ENCODE data around the gene GFER.
"Not testable (repeated sequence)": the region's sequence is repeated elsewhere in the genome, so short reads cannot be mapped to it uniquely, and the experiment has no call there.

GFER gene

DNA sequence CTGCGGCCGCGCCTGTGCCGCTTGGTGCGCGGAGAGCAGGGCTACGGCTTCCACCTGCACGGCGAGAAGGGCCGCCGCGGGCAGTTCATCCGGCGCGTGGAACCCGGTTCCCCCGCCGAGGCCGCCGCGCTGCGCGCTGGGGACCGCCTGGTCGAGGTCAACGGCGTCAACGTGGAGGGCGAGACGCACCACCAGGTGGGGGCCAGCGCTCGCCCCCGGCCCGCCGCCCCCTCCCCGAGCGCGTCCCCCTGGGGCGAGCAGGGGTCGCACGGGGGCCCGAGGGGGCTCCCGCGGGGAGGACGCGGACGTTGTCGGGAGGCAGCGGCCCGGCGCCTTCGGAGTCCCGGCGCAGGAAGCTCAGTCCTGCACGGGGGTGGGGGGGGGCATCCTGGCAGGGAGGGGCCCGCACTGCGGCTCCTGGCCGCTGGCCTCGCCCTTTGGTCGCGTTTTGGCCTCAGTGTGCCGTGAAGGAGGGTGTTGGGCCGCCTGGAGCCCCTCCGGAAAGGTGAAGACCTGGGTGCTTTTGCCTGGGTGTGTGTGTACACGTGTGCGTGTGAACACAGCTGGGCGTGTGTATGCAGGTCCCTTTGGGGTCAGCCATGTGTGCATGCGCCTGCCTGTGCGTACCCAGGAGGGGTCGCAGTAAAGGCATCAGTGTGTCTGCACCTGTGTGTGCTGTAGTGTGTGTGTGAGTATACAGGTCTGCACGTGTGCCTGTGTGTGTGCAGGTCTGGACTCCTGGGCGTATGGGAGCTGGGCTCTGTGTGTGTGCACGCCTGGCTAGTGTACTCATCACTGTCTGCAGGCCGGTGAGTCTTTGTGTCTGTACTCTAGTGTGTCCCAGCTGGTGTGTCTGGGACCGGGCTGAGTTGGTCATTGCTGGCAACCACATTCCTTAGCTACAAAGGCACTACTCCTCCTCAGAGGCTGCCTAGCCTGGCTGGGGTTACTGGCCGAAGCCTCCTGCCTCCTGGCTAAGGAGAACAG is 43.3 kb downstream of the GFER start:
- no peak for DNase-seq (ENCODE audit: low read depth)

DNA sequence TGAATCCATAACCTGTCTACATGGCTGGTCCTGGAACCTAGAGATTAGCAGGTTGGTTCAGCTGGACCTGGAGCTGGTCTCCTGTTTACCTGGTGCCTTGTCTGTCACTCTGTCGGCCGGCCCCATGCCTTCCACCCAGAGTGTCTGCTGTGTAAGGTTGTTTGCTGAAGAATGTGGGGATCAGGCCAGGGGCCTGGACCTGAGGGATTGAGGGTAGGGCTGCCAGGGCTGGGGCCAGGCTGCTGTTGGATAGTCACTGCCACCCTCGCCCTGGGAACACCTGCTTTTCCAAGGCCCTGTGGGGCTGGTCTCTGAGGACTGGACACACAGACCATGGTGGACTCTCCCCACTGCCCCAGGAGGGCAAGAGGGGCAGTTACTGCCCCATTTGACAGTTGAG is 44.2 kb downstream of the GFER start:
- no peak for DNase-seq (ENCODE audit: low read depth)

DNA sequence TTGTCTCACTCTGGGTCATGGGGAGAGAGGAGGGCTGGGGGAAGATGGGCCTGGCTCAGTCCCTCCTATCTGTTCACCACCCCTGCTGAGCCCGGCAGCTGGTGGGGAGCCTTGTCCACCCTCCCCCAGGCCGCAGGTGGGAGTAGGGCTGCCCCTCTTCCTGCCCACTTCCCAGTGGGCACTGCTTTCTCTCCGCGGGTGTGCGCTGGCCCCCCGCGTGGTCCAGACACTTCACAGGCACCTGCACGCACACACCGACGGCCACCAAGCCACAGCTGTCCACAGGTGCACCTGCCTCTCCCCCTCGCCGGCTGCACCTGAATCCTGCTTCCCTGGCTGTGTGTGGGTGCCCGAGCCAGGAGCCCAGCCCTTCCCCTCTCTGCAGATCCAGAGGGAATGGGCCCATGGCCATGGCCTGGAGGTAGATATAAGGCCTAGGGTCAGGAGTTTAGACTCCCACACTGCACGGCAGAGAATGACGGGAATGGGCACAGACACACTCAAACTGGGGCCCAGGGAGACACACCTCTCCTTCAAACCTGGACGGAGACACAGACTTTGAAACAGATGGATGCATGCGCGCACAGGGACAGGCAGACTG is 44.7 kb downstream of the GFER start:
- DNase-seq (ENCODE audit: low read depth) = no peak

DNA sequence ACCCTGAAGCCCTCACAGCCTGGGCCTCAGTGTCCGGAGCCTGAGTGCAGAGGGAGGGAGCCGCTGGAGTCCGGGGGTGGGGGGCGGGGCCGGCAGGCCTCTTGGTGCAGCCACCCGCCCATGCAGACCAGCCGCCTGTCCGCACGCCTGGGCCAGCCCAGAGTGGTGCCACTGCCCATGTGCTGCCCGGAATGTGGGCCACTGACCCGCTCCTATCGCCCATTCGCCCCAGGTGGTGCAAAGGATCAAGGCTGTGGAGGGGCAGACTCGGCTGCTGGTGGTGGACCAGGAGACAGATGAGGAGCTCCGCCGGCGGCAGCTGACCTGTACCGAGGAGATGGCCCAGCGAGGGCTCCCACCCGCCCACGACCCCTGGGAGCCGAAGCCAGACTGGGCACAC is 45.4 kb downstream of the GFER start:
- no peak for DNase-seq (ENCODE audit: low read depth)

DNA sequence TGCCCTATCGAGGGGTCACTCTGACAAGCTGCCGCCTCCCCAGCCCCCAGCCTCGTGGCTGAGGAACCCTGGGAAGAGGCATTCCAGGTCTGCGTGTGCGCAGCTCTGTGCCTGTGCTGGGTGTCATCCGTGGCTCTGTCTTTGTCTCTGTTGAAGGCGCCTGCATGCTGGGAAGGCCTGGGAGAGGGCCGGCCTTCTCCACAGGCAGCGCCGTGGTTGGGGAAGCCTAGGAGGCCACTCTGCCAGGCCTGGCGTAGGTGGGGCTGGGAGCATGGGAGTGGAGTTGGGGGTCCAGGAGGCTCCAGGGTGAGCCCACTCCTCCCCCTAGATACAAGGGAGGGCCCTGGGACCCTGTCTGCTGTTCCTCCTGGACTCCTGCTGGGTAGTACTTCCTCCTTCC is 46.0 kb downstream of the GFER start:
- DNase-seq (ENCODE audit: low read depth) = no peak

DNA sequence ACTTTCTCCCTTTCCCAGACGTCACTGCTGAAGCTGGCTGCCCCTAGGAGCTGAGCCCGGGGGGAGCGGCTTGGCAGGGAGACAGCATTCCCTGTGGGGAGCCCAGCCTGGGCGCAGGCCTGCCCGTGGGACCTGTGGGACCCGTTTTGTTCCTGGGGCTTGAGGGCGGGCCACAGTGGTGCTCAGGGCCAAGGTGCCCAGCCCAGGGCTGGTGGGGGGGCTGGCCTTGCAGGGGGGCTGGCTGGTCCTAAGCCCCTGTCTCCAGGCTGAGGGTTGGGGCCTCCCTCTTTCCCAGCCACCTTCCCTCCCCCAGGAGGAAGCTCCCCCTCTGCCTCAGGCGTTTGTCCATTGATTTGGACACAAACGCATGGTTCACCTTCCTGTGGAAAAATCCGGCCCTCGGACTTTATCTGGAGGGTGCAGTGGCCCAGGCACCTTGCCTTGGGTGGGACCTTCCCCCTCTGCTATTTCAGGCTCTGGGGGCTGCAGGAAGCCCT is 47.1 kb downstream of the GFER start:
- no peak for DNase-seq (ENCODE audit: low read depth)

DNA sequence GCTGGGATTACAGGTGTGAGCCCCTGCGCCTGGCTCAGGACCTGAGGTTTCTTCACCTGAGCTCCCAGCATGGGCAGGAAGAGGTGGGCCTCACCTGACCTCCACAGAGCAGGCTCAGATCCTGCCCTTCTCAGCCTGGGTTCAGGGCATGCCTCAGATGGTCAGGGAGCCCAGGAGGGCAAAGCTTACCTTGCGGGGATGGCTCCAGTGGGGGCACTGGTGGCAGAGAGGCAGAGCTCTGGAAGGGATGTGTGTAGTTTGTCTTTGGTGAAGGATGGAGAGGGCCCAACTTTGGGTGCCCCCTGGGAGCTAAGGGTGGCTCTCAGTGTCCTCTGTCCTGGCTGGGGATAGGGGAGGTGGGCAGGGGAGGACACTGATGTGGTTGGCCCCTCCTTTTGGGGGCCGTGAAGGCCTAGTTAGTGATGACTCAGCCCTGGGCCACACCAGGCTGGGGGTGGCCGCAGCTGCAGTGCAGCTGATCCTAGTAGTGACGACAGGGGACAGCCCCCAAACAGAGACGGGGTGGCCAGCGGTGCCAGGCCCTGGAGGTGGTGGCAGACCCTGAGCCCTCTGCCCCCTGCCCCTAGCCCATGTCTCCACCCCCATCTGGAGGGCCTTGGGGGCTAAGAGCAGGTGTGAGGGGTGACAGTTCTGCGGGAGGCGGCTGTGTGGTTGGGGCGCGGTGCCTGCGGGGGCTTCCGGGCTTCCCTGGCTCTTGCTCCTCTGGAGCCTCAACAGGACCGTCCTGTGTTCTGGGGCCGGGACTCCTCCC is 48.5 kb downstream of the GFER start:
- DNase-seq (ENCODE audit: low read depth) = no peak

DNA sequence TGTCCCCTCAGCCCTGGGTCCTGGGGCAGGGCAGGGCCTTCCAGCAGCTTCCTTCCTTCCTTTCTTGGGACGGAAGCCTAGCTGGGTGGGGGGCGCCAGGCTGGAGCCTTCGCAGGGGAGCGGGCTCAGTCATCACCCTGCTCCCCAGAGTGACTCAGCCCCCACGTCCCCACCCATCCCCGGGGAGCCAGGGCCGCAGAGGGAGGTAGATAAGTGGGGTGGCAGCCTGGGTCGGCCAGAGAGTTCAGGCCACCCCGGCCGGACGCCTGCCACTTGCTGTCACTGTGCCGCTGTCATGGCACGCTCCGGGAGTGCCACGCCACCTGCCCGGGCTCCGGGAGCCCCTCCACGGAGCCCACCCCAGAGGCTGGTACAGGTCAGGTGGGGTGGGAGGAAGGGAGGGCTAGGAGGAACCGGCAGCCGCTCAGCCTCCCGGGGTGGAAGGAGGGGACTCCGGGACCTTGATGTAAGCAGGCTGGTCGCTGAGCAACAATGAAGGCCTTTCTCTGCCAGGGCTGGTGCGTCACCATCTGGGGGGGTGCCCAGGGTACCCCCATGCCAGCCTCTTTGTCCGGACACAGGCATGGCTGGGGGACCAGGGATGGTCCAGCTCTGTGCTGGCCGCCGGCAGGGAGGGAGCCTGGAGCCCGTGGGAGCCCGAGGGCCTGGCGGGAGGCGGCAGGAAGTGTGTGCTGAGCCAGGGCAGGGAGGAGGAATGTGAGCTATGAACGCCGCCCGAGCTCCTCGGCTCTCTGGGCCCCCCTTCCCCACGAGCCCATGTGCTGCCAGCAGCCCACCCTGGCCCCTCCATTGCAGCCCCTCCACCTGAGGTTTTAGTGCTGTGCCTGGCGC is 49.3 kb downstream of the GFER start:
- DNase-seq (ENCODE audit: low read depth) = no peak

DNA sequence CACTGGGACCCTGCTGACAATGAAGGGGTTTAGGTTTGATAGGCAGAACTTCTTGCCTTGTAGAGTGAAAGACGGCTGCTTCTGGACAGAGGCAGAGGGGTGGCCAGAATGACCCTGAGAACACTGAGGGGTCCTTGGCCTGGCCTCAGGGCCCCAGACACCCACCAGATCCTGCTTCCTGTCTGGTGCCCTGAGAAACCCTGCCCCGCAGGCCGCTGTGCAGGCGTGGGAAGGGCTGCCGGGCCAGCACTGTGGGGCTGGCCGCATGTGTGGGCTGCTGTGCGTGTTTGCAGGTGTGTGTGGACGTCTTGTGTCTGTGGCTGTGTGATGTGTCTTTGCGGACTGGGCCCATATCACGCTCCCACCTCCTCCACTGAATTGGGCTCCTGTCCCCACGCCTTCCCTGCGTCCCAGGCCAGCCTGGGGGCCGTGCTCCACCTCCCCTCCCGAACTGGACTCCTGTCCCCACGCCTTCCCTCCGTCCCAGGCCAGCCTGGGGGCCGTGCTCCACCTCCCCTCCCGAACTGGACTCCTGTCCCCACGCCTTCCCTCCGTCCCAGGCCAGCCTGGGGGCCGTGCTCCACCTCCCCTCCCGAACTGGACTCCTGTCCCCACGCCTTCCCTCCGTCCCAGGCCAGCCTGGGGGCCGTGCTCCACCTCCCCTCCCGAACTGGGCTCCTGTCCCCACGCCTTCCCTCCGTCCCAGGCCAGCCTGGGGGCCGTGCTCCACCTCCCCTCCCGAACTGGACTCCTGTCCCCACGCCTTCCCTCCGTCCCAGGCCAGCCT is 50.1 kb downstream of the GFER start:
- DNase-seq (ENCODE audit: low read depth) = not testable (repeated sequence)

DNA sequence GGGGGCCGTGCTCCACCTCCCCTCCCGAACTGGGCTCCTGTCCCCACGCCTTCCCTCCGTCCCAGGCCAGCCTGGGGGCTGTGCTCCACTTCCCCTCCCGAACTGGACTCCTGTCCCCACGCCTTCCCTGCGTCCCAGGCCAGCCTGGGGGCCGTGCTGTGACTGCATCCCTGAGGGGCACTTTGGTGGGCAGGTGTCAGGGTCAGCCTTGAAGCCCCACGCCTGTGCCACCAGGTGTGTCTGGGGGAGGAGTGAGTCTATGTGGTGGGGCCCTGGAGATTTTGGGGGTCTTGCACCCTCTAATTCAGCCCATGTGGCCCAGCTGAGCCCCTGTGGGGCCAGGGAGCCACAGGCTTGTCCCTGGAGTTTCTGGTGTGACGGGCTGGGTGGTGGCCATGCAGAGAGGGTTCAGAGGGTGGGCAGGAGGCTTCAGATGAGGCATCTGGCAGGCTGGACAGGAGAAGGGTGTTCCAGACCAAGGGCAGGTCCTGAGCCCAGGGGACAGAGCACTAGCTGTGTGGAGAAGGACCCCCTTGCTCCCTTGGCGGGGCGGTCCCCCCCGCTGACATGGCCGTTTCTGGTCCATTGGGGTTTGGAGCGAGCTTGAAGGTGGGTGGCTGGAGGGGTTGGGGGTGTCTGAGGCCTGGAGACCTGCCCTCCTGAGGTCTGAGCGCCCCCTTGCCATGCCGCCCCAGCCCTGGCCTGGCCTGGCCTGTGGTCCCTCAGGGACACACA is 50.9 kb downstream of the GFER start:
- no peak for DNase-seq (ENCODE audit: low read depth)

DNA sequence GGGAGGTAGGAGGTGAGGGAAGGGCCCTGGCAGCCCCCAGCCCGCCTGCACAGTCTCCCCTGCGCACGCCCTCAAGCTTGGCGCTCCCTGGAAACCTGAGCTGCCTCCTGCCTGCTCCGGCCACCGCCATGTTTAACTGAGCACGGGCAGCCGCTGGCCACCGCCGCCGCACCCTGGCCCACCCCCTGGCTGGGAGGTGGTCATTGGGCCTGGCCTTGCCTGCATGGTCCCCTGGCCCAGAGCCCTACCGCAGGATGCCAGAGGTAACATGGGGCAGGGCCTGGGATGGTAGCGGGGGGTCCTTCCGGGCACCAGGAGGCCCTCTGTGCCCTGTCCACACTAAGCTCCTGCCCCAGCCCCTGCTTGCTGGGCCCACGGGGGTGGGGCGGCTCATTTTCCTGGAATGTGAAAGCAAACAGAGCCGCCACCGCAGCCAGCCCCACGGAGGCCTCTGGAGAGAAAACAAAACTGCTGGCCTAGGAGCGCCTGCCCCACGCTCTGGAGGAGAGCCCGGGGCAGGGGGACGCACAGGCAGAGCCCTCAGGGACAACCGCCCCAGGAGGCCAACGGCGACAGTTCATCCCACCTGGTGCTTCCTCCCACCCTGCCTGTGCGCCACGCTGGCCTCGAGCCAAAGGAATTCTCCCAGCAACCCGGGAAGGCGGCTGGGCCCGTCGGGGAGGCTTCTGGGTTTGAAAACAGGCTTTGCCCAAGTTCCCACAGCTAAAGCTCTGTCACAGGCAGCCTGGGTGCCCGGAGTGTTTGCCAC is 51.6 kb downstream of the GFER start:
- no peak for DNase-seq (ENCODE audit: low read depth)

DNA sequence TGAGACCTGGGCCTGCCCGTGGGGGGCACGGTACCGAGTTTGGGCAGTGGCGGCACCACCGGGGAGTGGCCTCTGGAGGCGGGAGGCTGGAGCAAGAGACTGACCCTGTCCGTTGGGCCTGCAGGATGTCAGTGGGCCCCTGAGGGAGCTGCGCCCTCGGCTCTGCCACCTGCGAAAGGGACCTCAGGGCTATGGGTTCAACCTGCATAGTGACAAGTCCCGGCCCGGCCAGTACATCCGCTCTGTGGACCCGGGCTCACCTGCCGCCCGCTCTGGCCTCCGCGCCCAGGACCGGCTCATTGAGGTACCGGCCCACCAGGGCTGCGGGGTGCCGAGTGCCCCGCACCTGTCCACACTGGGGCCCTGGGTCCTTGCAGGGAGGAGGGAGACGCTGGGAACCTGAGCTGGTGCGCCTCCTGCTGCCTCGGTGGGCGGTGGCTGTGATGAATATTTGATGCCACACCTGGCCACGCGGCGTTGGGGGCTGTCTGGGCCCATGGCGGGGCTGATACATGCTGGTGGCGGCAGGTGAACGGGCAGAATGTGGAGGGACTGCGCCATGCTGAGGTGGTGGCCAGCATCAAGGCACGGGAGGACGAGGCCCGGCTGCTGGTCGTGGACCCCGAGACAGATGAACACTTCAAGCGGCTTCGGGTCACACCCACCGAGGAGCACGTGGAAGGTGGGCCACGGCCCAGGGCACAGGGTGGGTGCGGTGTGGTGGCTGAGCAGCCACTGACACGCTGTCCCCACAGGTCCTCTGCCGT is 52.4 kb downstream of the GFER start:
- no peak for DNase-seq (ENCODE audit: low read depth)

DNA sequence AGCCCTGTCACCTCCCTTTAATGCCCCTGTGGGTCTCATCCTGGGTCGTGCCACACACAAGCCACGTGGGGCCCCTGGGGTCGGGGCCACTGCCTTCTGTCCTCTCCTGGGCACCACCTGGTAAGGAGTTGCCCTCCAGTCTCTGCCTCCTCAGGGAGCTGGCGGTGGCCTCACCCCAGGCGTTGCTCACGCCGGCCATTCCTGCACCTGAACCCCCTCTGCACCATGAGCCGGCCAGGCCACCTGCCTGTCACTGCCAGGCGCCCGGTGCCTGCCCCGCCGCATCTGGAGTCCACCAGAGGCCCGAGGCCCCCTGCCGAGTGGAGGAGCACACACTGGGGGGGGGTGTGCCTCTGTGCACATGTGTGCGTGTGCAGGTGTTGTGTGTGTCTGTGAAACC is 53.1 kb downstream of the GFER start:
- DNase-seq (ENCODE audit: low read depth) = no peak

All from stimulated activated CD8-positive, alpha-beta memory T cell treated with anti-CD3 and anti-CD28 coated beads, Interleukin-12 subunit alpha, Interleukin-12 subunit beta, amount 100 ng/mL, for 4 hours (primary cell).